ENCODE data around the gene CTDSPL.

CTDSPL gene

GRCh38 chr3:37826933-37827332, 34.7 kb upstream of the CTDSPL start:
- ATAC-seq (ENCODE audit: insufficient read depth, low read depth) (no peak), DNase-seq (no peak)
- no peak overlapping the region for H2AFZ ChIP-seq (ENCODE audit: low read depth, low read length)
- H4K20me1 ChIP-seq (ENCODE audit: insufficient read depth, low read length): no peaks in the 10 kb centered on the region
- H3K4me2 ChIP-seq (ENCODE audit: insufficient read depth, low read length): no peak overlapping the region
- no peaks in the 10 kb centered on the region for H3K9me3 ChIP-seq (ENCODE audit: insufficient read depth, low read length, severe bottlenecking)
- H3K36me3 ChIP-seq (ENCODE audit: insufficient read depth, low read length): no peaks in the 10 kb centered on the region
- no peak overlapping the region for H3K27ac ChIP-seq (ENCODE audit: low read length)
- H3K9ac ChIP-seq (ENCODE audit: low read depth, low read length): no peak overlapping the region
- no peaks in the 10 kb centered on the region for H3K4me1 ChIP-seq (ENCODE audit: insufficient read depth, low read length)
- H3K4me3 ChIP-seq (ENCODE audit: low read depth in 1 of 2, low read length in 2 of 2): no peak overlapping the region
- H3K27me3 ChIP-seq (ENCODE audit: insufficient read depth, low read length, poor library complexity): no peaks in the 10 kb centered on the region
- H3K79me2 ChIP-seq (ENCODE audit: insufficient read depth, low read length): no peaks in the 10 kb centered on the region
- TF ChIP-seq EZH2 (IDR thresholded peaks at IDR 0.05; ENCODE audit: borderline replicate concordance, low read depth, low read length, severe bottlenecking): no peak
- TF ChIP-seq, protein P1, sequence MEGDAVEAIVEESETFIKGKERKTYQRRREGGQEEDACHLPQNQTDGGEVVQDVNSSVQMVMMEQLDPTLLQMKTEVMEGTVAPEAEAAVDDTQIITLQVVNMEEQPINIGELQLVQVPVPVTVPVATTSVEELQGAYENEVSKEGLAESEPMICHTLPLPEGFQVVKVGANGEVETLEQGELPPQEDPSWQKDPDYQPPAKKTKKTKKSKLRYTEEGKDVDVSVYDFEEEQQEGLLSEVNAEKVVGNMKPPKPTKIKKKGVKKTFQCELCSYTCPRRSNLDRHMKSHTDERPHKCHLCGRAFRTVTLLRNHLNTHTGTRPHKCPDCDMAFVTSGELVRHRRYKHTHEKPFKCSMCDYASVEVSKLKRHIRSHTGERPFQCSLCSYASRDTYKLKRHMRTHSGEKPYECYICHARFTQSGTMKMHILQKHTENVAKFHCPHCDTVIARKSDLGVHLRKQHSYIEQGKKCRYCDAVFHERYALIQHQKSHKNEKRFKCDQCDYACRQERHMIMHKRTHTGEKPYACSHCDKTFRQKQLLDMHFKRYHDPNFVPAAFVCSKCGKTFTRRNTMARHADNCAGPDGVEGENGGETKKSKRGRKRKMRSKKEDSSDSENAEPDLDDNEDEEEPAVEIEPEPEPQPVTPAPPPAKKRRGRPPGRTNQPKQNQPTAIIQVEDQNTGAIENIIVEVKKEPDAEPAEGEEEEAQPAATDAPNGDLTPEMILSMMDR (IDR thresholded peaks at IDR 0.05; ENCODE audit: borderline replicate concordance, extremely low read depth, low read length, poor library complexity, severe bottlenecking): no peak

GRCh38 chr3:37832480-37832879, 29.2 kb upstream of the CTDSPL start:
- no peak overlapping the region for H3K4me3 ChIP-seq (ENCODE audit: low read depth in 1 of 2, low read length in 2 of 2)
- TF ChIP-seq, protein P1 (IDR thresholded peaks at IDR 0.05; ENCODE audit: borderline replicate concordance, extremely low read depth, low read length, poor library complexity, severe bottlenecking): no peak
- no peak for TF ChIP-seq EZH2 (IDR thresholded peaks at IDR 0.05; ENCODE audit: borderline replicate concordance, low read depth, low read length, severe bottlenecking)
- no peaks in the 10 kb centered on the region for H3K9me3 ChIP-seq (ENCODE audit: insufficient read depth, low read length, severe bottlenecking)
- H3K4me2 ChIP-seq (ENCODE audit: insufficient read depth, low read length): no peak overlapping the region
- H3K36me3 ChIP-seq (ENCODE audit: insufficient read depth, low read length): no peaks in the 10 kb centered on the region
- no peak for ATAC-seq (ENCODE audit: insufficient read depth, low read depth)
- no peak overlapping the region for H3K9ac ChIP-seq (ENCODE audit: low read depth, low read length)
- H3K79me2 ChIP-seq (ENCODE audit: insufficient read depth, low read length): no peaks in the 10 kb centered on the region
- DNase-seq: no peak
- no peaks in the 10 kb centered on the region for H4K20me1 ChIP-seq (ENCODE audit: insufficient read depth, low read length)
- H3K27me3 ChIP-seq (ENCODE audit: insufficient read depth, low read length, poor library complexity): no peaks in the 10 kb centered on the region
- H3K4me1 ChIP-seq (ENCODE audit: insufficient read depth, low read length): no peaks in the 10 kb centered on the region
- H2AFZ ChIP-seq (ENCODE audit: low read depth, low read length): no peak overlapping the region
- H3K27ac ChIP-seq (ENCODE audit: low read length): no peak overlapping the region

- Histone ChIP-seq H2AFZ (ENCODE audit: low read depth, low read length) (no peak overlapping the region), H3K4me2 (ENCODE audit: insufficient read depth, low read length) (no peak overlapping the region), H3K27ac (ENCODE audit: low read length) (no peak overlapping the region), H3K9ac (ENCODE audit: low read depth, low read length) (no peak overlapping the region), H3K4me3 (ENCODE audit: low read depth in 1 of 2, low read length in 2 of 2) (no peak overlapping the region), H3K4me1 (ENCODE audit: insufficient read depth, low read length) (no peaks in the 10 kb centered on the region), H3K36me3 (ENCODE audit: insufficient read depth, low read length) (no peaks in the 10 kb centered on the region), H3K9me3 (ENCODE audit: insufficient read depth, low read length, severe bottlenecking) (no peaks in the 10 kb centered on the region), H3K27me3 (ENCODE audit: insufficient read depth, low read length, poor library complexity) (no peaks in the 10 kb centered on the region), H4K20me1 (ENCODE audit: insufficient read depth, low read length) (no peaks in the 10 kb centered on the region), H3K79me2 (ENCODE audit: insufficient read depth, low read length) (no peaks in the 10 kb centered on the region)
- no peak for DNase-seq
- TF ChIP-seq, protein P1 (IDR thresholded peaks at IDR 0.05; ENCODE audit: borderline replicate concordance, extremely low read depth, low read length, poor library complexity, severe bottlenecking): peak; percentile 10
- TF ChIP-seq EZH2 (IDR thresholded peaks at IDR 0.05; ENCODE audit: borderline replicate concordance, low read depth, low read length, severe bottlenecking): no peak
- no peak for ATAC-seq (ENCODE audit: insufficient read depth, low read depth)
These were observed 28.1 kb upstream of the CTDSPL start for GRCh38 chr3:37833302-37834186.
